Hepatocyte (in vitro differentiated cells): ENCODE measurements around the gene FRMPD4.

Source experiments
- EZH2 ChIP-seq: fragments of 200-600 bp; sonication (generic); IDR thresholded peaks from 2 replicates; pipeline ENCODE4 v1.6.1; 2016; ENCODE audit warnings: antibody characterized with exemption, mild to moderate bottlenecking, borderline replicate concordance
- TF ChIP-seq, protein P1 (sequence below): fragments of 200-600 bp; sonication (generic); IDR thresholded peaks from 2 replicates; pipeline ENCODE4 v1.5.1; 2016; ENCODE audit warnings: antibody characterized with exemption, mild to moderate bottlenecking; ENCODE audit not compliant: poor library complexity

DNA sequence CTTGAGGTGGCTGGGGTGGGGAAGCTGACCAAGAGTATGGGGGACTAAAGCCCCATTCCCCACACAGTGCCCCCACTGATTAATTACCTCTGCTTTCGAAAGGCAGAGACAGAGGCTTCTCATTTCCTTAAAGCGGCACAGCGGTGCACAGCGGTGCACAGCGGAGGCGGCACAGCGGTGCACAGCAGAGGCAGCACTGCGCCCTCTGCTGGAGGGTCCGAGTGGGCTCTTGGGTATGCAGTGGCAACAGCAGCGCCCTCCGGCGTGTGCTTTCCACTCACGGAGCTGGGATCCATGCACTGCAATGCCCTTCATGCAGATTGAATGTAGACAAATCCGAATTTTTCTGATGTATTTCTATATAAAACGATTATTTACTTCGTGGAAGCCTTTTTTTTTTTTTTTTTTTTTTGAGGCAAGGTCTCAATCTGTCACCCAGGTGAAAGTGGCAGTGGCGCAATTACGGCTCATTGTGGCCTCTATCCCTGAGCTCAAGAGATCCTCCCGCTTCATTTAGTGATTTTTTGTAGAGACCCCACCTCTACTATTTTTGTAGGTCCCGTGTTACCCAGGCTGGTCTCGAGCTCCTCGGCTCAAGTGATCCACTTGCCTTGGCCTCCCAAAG, 633.3 kb downstream of the FRMPD4 start:
- TF ChIP-seq, protein P1, sequence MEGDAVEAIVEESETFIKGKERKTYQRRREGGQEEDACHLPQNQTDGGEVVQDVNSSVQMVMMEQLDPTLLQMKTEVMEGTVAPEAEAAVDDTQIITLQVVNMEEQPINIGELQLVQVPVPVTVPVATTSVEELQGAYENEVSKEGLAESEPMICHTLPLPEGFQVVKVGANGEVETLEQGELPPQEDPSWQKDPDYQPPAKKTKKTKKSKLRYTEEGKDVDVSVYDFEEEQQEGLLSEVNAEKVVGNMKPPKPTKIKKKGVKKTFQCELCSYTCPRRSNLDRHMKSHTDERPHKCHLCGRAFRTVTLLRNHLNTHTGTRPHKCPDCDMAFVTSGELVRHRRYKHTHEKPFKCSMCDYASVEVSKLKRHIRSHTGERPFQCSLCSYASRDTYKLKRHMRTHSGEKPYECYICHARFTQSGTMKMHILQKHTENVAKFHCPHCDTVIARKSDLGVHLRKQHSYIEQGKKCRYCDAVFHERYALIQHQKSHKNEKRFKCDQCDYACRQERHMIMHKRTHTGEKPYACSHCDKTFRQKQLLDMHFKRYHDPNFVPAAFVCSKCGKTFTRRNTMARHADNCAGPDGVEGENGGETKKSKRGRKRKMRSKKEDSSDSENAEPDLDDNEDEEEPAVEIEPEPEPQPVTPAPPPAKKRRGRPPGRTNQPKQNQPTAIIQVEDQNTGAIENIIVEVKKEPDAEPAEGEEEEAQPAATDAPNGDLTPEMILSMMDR = peak; percentile 55
- no peak for TF ChIP-seq EZH2
